Measurements from ENCODE around the gene CAMK2D.
"Not testable (repeated sequence)": the region's sequence is repeated elsewhere in the genome, so short reads cannot be mapped to it uniquely, and the experiment has no call there.

Gene CAMK2D

GRCh38 chr4:113730467-113731216 is 30.9 kb downstream of the CAMK2D start:
- DNase-seq (ENCODE audit: low read depth, low spot score): no peak

DNA sequence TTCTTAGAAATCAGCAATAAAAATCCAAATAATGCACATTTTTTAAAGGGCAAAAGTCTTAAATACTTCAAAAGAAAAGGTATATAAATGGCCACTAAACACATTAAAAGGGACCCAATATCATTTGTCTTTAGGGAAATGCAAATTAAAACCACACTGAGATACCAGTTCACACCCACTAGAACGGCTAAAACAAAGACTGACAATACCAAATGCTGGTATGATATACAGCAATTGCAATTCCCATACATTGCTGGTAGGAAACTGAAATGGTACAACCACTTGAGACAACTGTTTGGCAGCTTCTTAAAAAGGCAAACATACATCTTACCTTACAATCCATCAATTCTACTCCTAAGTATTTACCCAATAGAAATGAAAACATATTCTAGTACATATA is 33.7 kb downstream of the CAMK2D start:
- DNase-seq (ENCODE audit: low read depth, low spot score): no peak

DNA sequence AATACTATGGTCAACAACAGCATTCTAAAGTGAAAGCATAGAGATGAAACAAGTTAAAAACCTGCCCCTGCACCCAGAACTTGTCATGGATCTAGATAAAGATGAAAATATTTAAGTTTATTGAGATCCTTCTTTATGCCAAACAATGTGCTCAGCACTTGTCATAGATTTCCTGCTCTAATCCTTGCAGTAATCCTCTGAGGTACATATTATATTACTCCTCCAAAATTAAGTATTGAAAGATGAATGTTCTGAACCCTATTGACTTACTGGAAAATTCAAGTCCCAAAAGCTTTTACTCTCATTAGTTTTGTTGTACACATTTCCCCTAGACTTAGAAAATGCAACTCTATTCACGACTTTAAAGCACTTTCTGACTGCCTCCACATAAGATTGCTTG is 35.6 kb downstream of the CAMK2D start:
- no peak for DNase-seq (ENCODE audit: low read depth, low spot score)

GRCh38 chr4:113718252-113718651 is 43.3 kb downstream of the CAMK2D start:
- no peak for DNase-seq (ENCODE audit: low read depth, low spot score)

DNA sequence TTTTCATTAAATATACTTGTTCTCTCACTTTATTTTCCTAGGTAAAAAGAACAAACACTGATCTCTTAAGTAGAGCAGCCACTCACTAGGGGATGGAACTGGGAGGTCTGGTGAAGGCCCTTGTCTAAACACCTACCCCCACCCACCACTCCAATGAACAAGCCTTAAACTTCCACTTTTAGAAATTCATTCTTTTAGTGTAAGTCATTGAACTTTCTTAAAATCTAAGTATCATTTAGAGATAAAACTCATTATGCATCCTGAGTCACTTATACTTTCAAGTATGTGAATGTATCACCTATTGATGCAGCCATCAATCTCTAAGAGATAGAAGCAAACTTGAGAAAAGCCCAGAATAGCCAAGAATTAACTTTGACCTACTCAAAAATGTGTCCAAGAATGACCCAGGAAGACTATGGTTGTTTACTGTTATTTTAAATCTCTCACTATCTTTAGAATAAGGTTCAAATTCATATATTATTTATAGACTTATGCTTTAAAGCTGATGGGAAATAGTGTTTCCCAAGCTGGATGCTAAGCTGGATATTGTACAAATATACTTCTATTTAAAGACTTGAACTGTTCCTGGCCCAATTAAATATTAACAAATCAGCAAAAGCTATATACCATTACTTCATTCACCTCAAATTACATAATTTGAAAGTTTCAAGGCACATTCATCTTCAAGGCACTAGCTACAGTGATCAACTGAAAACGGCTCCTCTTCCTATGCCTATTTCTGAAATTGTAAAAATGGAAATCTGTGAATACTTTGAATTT is 49.5 kb downstream of the CAMK2D start:
- no peak for DNase-seq (ENCODE audit: low read depth, low spot score)

- no peak for DNase-seq (ENCODE audit: low read depth, low spot score)
Observed at GRCh38 chr4:113708250-113708649, 53.3 kb downstream of the CAMK2D start.

DNA sequence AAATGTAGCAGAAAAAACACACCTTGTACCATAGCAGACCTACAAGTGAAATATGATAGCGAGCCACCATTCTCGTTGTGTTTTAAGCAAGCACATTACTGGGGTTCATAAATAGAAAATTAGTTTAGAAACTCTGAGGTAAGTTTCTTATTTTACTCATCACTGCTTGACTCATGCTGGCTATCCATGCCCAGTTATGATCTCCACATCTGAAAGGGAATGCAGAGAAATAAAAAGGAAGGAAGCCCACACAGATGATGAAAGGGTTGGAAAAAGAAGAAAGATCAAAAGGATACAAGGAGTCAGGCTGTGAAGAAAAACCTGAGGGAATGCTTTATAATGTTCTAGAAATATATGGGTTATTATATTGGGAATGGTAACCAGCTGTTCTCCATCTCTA is 54.5 kb downstream of the CAMK2D start:
- no peak for DNase-seq (ENCODE audit: low read depth, low spot score)

DNA sequence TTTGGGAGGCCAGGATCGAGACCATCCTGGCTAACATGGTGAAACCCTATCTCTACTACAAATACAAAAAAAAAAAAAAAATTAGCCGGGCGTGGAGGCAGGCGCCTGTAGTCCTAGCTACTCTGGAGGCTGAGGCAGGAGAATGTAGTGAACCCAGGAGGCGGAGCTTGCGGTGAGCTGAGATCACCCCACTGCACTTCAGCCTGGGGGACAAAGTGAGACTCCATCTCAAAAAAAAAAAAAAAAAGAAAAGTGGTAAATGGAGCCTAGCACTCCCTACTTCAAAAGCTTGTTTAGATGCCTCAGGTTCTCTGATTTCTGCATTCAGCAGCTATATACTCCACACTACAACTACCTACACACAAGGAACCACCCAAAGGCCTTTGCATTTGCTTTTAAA is 56.4 kb downstream of the CAMK2D start:
- DNase-seq (ENCODE audit: low read depth, low spot score): not testable (repeated sequence)

- not testable (repeated sequence) for DNase-seq (ENCODE audit: low read depth, low spot score)
Observed at GRCh38 chr4:113702596-113702995, 58.9 kb downstream of the CAMK2D start.

DNA sequence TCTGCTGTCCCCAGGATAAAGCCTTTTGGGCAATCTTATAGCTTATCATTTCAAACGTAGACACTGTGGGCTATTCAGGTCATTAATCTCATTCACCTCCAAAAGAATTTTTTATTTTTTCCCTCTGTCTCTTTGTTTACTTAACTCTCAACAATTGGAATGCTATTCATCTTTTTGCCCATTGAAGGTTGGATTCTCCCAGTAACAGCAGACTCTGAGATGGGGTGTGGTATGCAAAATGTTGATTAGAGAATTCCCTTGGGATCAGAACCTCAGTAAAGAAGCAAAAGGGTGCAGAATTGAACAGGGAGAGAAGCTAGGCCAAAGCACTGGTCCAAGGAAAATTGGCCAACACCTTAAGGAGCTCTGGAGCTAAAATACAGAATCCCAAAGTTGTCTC is 60.4 kb downstream of the CAMK2D start:
- DNase-seq (ENCODE audit: low read depth, low spot score): no peak

GRCh38 chr4:113700602-113701150 is 60.9 kb downstream of the CAMK2D start:
- no peak for DNase-seq (ENCODE audit: low read depth, low spot score)

- DNase-seq (ENCODE audit: low read depth, low spot score): no peak
Observed at GRCh38 chr4:113699772-113700171, 61.8 kb downstream of the CAMK2D start.

DNA sequence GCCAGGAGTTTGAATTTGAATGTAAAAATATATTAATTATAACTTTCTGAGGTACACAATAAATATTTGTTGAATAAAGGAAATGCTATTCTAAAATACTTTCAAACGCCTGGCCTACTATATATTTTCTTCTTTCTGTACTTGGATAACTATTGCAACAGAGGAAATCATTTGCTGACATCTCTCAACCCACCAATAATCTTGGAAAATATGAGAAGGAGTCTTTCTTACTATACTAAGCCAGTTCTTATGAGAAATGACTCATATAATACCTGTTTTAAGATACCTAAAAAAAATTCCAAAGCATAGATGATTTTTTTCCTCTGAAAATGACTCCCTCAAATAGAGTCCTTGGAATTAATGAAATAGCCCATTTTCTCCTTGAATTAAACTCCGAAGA is 64.1 kb downstream of the CAMK2D start:
- no peak for DNase-seq (ENCODE audit: low read depth, low spot score)

- no peak for DNase-seq (ENCODE audit: low read depth, low spot score)
Observed at GRCh38 chr4:113695328-113696169, 66.0 kb downstream of the CAMK2D start.

DNA sequence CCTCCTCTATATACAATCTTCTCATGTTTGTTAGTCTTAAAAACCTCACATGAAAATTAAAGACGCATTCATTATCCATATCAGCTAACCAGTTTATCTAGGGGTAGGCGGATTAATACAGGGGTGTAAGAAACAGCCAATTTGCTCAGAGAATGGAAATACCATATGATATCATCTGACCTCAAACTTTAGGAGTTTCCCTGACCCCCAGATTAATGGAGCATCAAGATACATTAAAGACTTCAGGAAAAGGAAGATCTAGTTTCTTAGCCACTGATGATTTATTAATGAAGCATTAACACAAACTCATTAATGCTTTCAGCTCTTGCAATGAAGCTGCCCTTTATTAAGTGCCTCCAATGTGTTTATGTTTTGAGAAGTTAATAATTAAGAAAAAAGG is 67.5 kb downstream of the CAMK2D start:
- no peak for DNase-seq (ENCODE audit: low read depth, low spot score)

- DNase-seq (ENCODE audit: low read depth, low spot score): no peak
Observed at GRCh38 chr4:113692809-113693411, 68.6 kb downstream of the CAMK2D start.

- no peak for DNase-seq (ENCODE audit: low read depth, low spot score)
Observed at GRCh38 chr4:113691676-113692075, 69.9 kb downstream of the CAMK2D start.

- DNase-seq (ENCODE audit: low read depth, low spot score): no peak
Observed at GRCh38 chr4:113689394-113689793, 72.1 kb downstream of the CAMK2D start.

DNA sequence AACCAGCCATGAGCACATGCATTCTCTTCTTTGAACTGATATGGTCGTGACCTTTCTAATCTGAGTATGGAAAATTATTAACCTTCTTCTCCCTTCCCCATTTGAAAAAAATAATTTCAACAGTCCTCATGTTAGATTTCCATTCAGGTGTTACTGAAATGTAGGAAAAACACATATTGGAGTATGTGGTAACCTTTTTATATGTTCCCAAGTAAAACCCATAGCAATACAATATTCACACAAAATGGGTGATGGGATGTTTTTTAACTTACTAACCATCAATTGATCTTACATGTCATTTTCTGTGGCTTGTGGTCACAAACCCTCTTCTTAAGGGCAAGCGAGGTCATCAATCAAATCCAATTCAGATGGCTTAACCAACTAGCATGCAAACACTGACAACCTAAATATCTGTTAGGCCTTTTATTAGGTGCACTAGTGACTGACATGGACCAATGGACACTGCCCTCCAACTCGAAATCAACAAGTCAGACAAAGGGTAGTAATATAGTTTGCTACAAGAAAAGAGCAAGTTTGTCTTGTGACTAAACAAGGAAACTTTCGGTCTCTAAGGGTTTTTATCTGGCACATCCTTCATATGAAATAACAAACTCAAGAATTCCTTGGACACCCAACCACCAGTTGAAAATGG is 74.3 kb downstream of the CAMK2D start:
- no peak for DNase-seq (ENCODE audit: low read depth, low spot score)

GRCh38 chr4:113685157-113685556 is 76.4 kb downstream of the CAMK2D start:
- DNase-seq (ENCODE audit: low read depth, low spot score): not testable (repeated sequence)

GRCh38 chr4:113684534-113685091 is 76.9 kb downstream of the CAMK2D start:
- no peak for DNase-seq (ENCODE audit: low read depth, low spot score)

Measured in activated naive CD8-positive, alpha-beta T cell treated with anti-CD3 and anti-CD28 coated beads, Interleukin-2, amount 50 U/mL, for 16 hours (primary cell).